SU-DHL-6 (cell line): Measurements from ENCODE around the gene DMBX1.

Experiments
- EZH2phosphoT487 ChIP-seq: fragments of 200-600 bp; sonication (generic), shearing (Covaris generic); conservative IDR thresholded peaks from 2 replicates; pipeline ENCODE4 v1.6.1; 2018; ENCODE audit warnings: mild to moderate bottlenecking, antibody characterized with exemption, low read length, moderate library complexity, mixed read lengths
- TF ChIP-seq, protein P1 (sequence below): fragments of 200-600 bp; sonication (generic); IDR thresholded peaks from one replicate; pipeline ENCODE4 v1.5.1; 2017; ENCODE audit warnings: antibody characterized with exemption, mild to moderate bottlenecking, low read length, moderate library complexity; ENCODE audit not compliant: insufficient read depth, poor library complexity, severe bottlenecking

DNA sequence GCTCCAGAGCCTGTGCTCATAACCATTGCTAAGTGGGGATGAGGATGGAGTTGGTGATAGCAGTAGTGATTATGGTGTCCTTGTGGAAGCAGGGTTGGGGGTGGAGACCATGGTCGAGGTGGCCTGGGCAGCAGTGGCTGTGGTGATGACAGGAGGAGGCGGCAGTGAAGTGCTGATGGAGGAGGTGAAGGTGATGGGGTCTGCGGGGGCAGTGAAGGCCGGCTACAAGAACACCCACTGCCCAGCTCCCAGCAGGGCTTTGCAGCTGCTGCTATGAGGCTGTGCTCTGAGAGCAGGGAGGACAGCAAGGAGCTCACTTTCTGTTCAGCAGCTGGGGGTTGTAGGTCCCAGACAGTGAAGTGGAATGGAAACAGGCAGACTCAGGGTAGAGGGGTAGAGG lies 15.6 kb upstream of the DMBX1 start:
- TF ChIP-seq, protein P1, sequence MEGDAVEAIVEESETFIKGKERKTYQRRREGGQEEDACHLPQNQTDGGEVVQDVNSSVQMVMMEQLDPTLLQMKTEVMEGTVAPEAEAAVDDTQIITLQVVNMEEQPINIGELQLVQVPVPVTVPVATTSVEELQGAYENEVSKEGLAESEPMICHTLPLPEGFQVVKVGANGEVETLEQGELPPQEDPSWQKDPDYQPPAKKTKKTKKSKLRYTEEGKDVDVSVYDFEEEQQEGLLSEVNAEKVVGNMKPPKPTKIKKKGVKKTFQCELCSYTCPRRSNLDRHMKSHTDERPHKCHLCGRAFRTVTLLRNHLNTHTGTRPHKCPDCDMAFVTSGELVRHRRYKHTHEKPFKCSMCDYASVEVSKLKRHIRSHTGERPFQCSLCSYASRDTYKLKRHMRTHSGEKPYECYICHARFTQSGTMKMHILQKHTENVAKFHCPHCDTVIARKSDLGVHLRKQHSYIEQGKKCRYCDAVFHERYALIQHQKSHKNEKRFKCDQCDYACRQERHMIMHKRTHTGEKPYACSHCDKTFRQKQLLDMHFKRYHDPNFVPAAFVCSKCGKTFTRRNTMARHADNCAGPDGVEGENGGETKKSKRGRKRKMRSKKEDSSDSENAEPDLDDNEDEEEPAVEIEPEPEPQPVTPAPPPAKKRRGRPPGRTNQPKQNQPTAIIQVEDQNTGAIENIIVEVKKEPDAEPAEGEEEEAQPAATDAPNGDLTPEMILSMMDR = no peak
- no peak for TF ChIP-seq EZH2phosphoT487
